ENCODE measurements around the gene ANKRD52. TPM values are rescaled to one million over a fixed set of nuclear protein-coding genes. Genes with fewer than 3 reads are reported as not detected.

ANKRD52 gene
- total RNA-seq, 2 experiments from 2014 or later = 23.9 to 30.8 TPM

DNA sequence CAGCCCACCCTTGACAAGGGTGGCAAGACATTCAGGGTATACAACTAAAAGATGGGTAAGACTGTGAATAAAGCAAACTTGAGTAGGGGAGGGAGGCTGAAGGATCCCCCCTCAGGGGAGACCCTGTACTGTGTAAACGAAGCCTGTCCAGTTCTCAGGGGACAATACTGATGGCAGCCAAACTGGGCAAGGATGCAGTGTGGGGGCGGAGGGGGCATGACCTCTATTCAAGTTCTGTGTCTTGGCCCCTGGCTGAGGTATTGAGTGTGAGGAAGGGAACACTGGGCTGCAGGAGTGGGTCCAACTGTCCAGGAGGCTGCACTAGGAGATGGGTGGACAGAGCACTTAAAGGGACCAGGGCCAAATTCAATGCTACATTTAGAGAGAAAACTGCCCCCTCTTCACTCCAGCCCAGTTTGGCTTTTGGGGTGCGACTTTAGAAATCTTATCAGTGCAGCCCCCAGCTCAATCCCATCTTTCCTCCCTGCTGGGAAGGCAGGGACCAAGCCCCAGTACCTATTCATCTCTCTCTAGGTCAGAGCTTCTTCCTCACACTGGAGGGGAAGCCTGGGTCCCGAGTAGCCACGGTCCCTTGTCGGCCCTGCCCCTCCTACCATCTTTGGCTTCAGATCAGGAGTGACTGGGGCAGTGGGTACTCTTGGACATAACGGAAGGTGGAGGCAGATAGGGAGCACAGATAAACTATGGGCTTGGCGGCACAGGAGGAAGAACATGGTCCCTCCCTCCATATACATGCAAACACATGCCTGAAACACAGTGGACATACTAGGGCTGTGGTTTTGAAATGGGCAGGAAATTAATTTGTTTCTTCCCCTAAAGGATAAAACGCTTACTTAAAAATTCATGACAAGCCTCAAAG lies 16.5 kb downstream of the ANKRD52 start:
- Mint-ChIP-seq H3K4me3 (no peak overlapping the region), H3K4me1 (ENCODE audit: low read depth) (no peaks in the 10 kb centered on the region), H3K27ac (no peak overlapping the region), H3K36me3 (ENCODE audit: low read depth) (peaks cover 68% of the 10 kb centered on the region), H3K27me3 (no peaks in the 10 kb centered on the region), H3K9me3 (no peaks in the 10 kb centered on the region)
- Histone ChIP-seq H3K27me3 (ENCODE audit: control insufficient read depth in 1 of 2, insufficient read depth in 2 of 2, low read length in 2 of 2) (no peaks in the 10 kb centered on the region), H3K4me1 (ENCODE audit: insufficient read depth, low read length) (no peaks in the 10 kb centered on the region), H3K9me3 (ENCODE audit: control insufficient read depth in 1 of 2, insufficient read depth in 1 of 2, low read length in 2 of 2) (no peaks in the 10 kb centered on the region), H3K27ac (ENCODE audit: low read depth in 1 of 2, low read length in 2 of 2) (no peak overlapping the region), H3K36me3 (ENCODE audit: insufficient read depth, low read length) (peaks cover 60% of the 10 kb centered on the region), H3K4me3 (ENCODE audit: low read length) (no peak overlapping the region)
- ATAC-seq (ENCODE audit: poor library complexity) (no peak), DNase-seq (no peak)
- intact Hi-C loops (cut with DNase I, micrococcal nuclease) = no loop called here
- POLR2A ChIA-PET = no interaction called here
- TF ChIP-seq CTCF (IDR thresholded peaks at IDR 0.05) = no peak
- CTCF ChIA-PET = no interaction called here

GRCh38 chr12:56237552-56237951 lies 20.6 kb downstream of the ANKRD52 start:
- Mint-ChIP-seq H3K27ac (no peak overlapping the region), H3K4me3 (no peak overlapping the region), H3K36me3 (ENCODE audit: low read depth) (peaks cover 35% of the 10 kb centered on the region), H3K27me3 (no peaks in the 10 kb centered on the region), H3K9me3 (no peaks in the 10 kb centered on the region), H3K4me1 (ENCODE audit: low read depth) (no peaks in the 10 kb centered on the region)
- Histone ChIP-seq H3K27me3 (ENCODE audit: control insufficient read depth in 1 of 2, insufficient read depth in 2 of 2, low read length in 2 of 2) (no peaks in the 10 kb centered on the region), H3K4me1 (ENCODE audit: insufficient read depth, low read length) (no peaks in the 10 kb centered on the region), H3K4me3 (ENCODE audit: low read length) (no peak overlapping the region), H3K36me3 (ENCODE audit: insufficient read depth, low read length) (peaks cover 28% of the 10 kb centered on the region), H3K27ac (ENCODE audit: low read depth in 1 of 2, low read length in 2 of 2) (no peak overlapping the region), H3K9me3 (ENCODE audit: control insufficient read depth in 1 of 2, insufficient read depth in 1 of 2, low read length in 2 of 2) (no peaks in the 10 kb centered on the region)
- ChIA-PET CTCF (no interaction called here), POLR2A (no interaction called here)
- ATAC-seq (ENCODE audit: poor library complexity) = no peak
- DNase-seq = no peak
- no peak for TF ChIP-seq CTCF (IDR thresholded peaks at IDR 0.05)
- intact Hi-C loops (cut with DNase I, micrococcal nuclease) = no loop called here

DNA sequence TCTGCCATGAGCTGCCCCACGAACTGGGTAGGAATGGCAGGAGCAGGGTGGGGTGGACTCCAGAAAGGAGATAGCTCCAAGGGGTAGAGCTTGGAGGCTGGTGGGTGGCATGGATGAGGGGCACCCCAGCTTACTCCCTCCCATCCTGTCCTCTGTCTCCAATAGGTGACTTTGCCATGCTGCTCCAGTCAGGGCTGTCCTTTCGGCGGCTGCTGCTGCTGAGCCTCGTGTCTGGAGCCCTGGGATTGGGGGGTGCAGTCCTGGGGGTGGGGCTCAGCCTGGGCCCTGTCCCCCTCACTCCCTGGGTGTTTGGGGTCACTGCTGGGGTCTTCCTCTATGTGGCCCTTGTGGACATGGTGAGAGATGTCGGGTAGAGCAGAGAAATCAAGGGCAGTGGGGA lies 21.2 kb downstream of the ANKRD52 start:
- ChIA-PET POLR2A (no interaction called here), CTCF (no interaction called here)
- Histone ChIP-seq H3K27me3 (ENCODE audit: control insufficient read depth in 1 of 2, insufficient read depth in 2 of 2, low read length in 2 of 2) (no peaks in the 10 kb centered on the region), H3K4me3 (ENCODE audit: low read length) (no peak overlapping the region), H3K9me3 (ENCODE audit: control insufficient read depth in 1 of 2, insufficient read depth in 1 of 2, low read length in 2 of 2) (no peaks in the 10 kb centered on the region), H3K4me1 (ENCODE audit: insufficient read depth, low read length) (no peaks in the 10 kb centered on the region), H3K27ac (ENCODE audit: low read depth in 1 of 2, low read length in 2 of 2) (no peak overlapping the region), H3K36me3 (ENCODE audit: insufficient read depth, low read length) (peaks cover 22% of the 10 kb centered on the region)
- Mint-ChIP-seq H3K36me3 (ENCODE audit: low read depth) (peaks cover 29% of the 10 kb centered on the region), H3K4me1 (ENCODE audit: low read depth) (no peaks in the 10 kb centered on the region), H3K27ac (no peak overlapping the region), H3K27me3 (no peaks in the 10 kb centered on the region), H3K9me3 (no peaks in the 10 kb centered on the region), H3K4me3 (no peak overlapping the region)
- intact Hi-C loops (cut with DNase I, micrococcal nuclease) = no loop called here
- no peak for ATAC-seq (ENCODE audit: poor library complexity)
- no peak for TF ChIP-seq CTCF (IDR thresholded peaks at IDR 0.05)
- no peak for DNase-seq
